Right lobe of liver (tissue), 6 donors: ENCODE data around the gene INSYN2A. TPM values are rescaled to one million over a fixed set of nuclear protein-coding genes. Genes with fewer than 3 reads are reported as not detected.

Experiments used
- ATAC-seq, 4 donors: fragments of 200-7000 bp; cut with Tn5 transposase; one replicate each; pipeline ENCODE4 v1.9.1; 2020; ENCODE audit warnings: mild to moderate bottlenecking in 4 of 4, moderate library complexity in 4 of 4
- DNase-seq, 3 donors: peaks; one replicate each; pipeline ENCODE4 v3.0.0-alpha.2; 2020
- H3K27ac ChIP-seq, 3 donors: fragments of 200-600 bp; one replicate each; pipeline ENCODE4 v1.8.0; 2022
- H3K27me3 ChIP-seq, 2 donors: fragments of 200-600 bp; one replicate each; pipeline ENCODE4 v1.8.0; 2022
- H3K36me3 ChIP-seq, 4 donors: fragments of 200-600 bp; sonication (generic) in 1 of 4; one replicate each; pipeline versions ENCODE4 v1.5.1 to v1.8.0; 2017 to 2022; ENCODE audit warnings: control low read depth in 1 of 4
- H3K4me1 ChIP-seq, 4 donors: fragments of 200-600 bp; sonication (generic) in 1 of 4; one replicate each; pipeline versions ENCODE4 v1.5.1 to v1.8.0; 2017 to 2022; ENCODE audit warnings: control low read depth in 1 of 4
- H3K4me3 ChIP-seq, 3 donors: fragments of 200-600 bp; one replicate each; pipeline ENCODE4 v1.8.0; 2022
- H3K9me3 ChIP-seq, 4 donors: fragments of 200-600 bp; sonication (generic) in 1 of 4; one replicate each; pipeline versions ENCODE4 v1.5.1 to v1.8.0; 2017 to 2022; ENCODE audit warnings: control low read depth in 1 of 4
- CTCF ChIP-seq, 4 donors: fragments of 200-600 bp in 3 of 4; fragments of 450-650 bp in 1 of 4; IDR thresholded peaks; one replicate each; pipeline versions ENCODE4 v1.5.1 to v1.8.0; 2016 to 2022; ENCODE audit warnings: antibody characterized with exemption in 4 of 4, mild to moderate bottlenecking in 2 of 4
- POLR2A ChIP-seq: fragments of 450-650 bp; IDR thresholded peaks from one replicate; pipeline ENCODE4 v1.6.1; 2017; ENCODE audit warnings: antibody characterized with exemption, mild to moderate bottlenecking
- WGBS: methylation state at CpG from one replicate; pipeline ENCODE4 v1.1.6; 2018; ENCODE audit warnings: low coverage, low lambda C conversion rate; ENCODE audit not compliant: insufficient coverage; ENCODE audit errors: missing lambda C conversion rate; 5-methylcytosine and 5-hydroxymethylcytosine counted together
- intact Hi-C, 2 donors: fragments of 100-400 bp; cut with DNase I; formaldehyde crosslinking; loops; one replicate each; pipeline versions ENCODE4 v1.11.2 to v1.14.1; 2022
- total RNA-seq, 6 experiments: library from RNA; depleted of rRNA in 2 of 6; stranded (reverse); fragments of >200 nt in 2 of 6; fragmentation: NEBNext Ultra II Directional in 3 of 6; extraction: Animal tissue kit (Norgen Biotek cat#: 25700) in 3 of 6; gene quantifications; one replicate each; pipeline versions ENCODE4 v1.1.0 to v1.2.4, GENCODE V29; 2016 to 2023
- donor health status: DM: no; HTN: yes; CAD: no.
- donor health status: DM: no; HTN: no; CAD: no.
- donor health status: DM: no; HTN: no; CAD: no.
- donor health status: DM: no; HTN: yes; CAD: no.
- donor health status: DM: no; HTN: yes; CAD: no.

Gene INSYN2A
- total RNA-seq, 6 experiments from 2014 or later: not detected

GRCh38 chr10:127236266-127236665 is 39.9 kb upstream of the INSYN2A start:
- 69% methylated on average over 3 of the region's 3 CpGs for WGBS
- intact Hi-C loops: no loop called here
- Histone ChIP-seq H3K36me3 (no peaks in the 10 kb centered on the region), H3K9me3 (no peaks in the 10 kb centered on the region), H3K4me1 (no peaks in the 10 kb centered on the region), H3K27ac (no peak overlapping the region), H3K4me3 (no peak overlapping the region), H3K27me3 (no peaks in the 10 kb centered on the region)
- no peak for TF ChIP-seq POLR2A
- TF ChIP-seq CTCF (IDR thresholded peaks at IDR 0.05): no peak
- DNase-seq (no peak), ATAC-seq (no peak)

- intact Hi-C loops: no loop called here
- no peaks in the 10 kb centered on the region for H3K9me3 ChIP-seq
Observed at GRCh38 chr10:127234306-127234800, 38.0 kb upstream of the INSYN2A start.

DNA sequence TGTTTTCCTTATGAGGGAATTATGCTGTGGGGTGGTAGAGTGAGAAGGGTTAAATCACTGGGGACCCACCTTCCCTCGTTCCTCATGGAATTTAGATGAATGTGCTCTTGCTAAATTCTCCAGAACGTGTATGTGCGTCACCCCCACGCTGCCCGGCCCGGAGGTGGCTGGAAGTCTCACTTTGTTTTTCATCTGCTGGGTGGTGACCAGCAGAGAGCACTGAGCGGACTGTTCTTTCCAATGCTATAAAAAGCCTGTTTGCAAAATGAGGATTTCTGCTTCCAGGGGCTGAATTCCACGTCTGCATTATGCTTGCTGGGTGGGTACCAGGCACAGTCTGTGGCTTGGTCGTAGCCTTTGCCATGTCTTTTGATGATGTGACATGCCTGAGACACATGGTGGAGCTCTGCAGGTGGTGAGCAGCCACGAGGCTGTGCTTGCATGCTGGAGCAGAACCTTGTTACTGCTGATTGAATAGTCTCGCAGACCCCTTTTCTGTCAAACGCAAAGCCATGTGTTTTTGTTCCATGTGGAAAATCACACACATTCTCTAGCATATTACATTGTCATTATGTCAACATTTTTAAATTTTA is 31.9 kb upstream of the INSYN2A start:
- H3K27ac ChIP-seq: peak overlapping the region in 1 of 3 donors; percentile 10
- 41% methylated on average over 8 of the region's 12 CpGs for WGBS
- DNase-seq: no peak
- H3K9me3 ChIP-seq: no peaks in the 10 kb centered on the region
- TF ChIP-seq POLR2A: no peak
- TF ChIP-seq CTCF (IDR thresholded peaks at IDR 0.05): peak in 1 of 4 donors; percentile 14
- peaks cover 0 to 16% (median 7%) of the 10 kb centered on the region in 4 donors for H3K4me1 ChIP-seq
- H3K4me3 ChIP-seq: peak overlapping the region in 1 of 3 donors; percentile 5
- ATAC-seq: peak; percentile 65 to 78 (median 72)
- H3K27me3 ChIP-seq: no peaks in the 10 kb centered on the region
- no peaks in the 10 kb centered on the region for H3K36me3 ChIP-seq
- intact Hi-C loops: no loop called here

More at GRCh38 chr10:127234306-127234800, 38.0 kb upstream of the INSYN2A start:
- no peak for TF ChIP-seq POLR2A
- no peak for TF ChIP-seq CTCF (IDR thresholded peaks at IDR 0.05)
- Histone ChIP-seq H3K4me1 (no peaks in the 10 kb centered on the region), H3K36me3 (no peaks in the 10 kb centered on the region), H3K27me3 (no peaks in the 10 kb centered on the region), H3K27ac (no peak overlapping the region), H3K4me3 (no peak overlapping the region)
- 100% methylated on average over 1 of the region's 1 CpG for WGBS
- ATAC-seq (no peak), DNase-seq (no peak)

DNA sequence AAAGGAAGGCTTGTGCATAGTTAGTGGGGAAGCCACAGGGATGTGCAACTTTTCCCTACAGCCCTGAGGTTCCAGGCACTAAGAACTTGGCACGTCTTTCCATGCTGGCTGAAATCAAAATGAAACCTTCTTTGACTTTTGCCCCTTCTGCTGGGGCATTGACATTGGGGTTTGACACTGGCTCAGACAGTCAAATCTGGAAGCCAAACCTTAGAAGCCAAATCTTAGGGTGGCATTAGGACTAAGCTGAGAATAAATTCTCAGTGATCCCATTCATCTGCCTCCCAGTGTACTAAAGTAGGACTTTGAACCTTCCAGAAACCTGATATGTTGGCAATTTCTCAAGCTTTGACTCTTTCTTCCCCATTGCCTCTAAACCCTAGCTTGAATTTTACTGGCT is 31.3 kb upstream of the INSYN2A start:
- Histone ChIP-seq H3K36me3 (no peaks in the 10 kb centered on the region), H3K27me3 (no peaks in the 10 kb centered on the region), H3K9me3 (no peaks in the 10 kb centered on the region), H3K4me1 (peaks cover 0 to 16% (median 7%) of the 10 kb centered on the region in 4 donors), H3K4me3 (peak overlapping the region in 1 of 3 donors; percentile 5), H3K27ac (peak overlapping the region in 1 of 3 donors; percentile 10)
- intact Hi-C loops: no loop called here
- peak in 1 of 3 donors; percentile 69 for DNase-seq
- TF ChIP-seq POLR2A (no peak), CTCF (IDR thresholded peaks at IDR 0.05) (no peak)
- peak; percentile 82 to 87 (median 83) for ATAC-seq
- 57% methylated on average over 1 of the region's 1 CpG for WGBS
